AG09309 (cell line): ENCODE data around the gene IFITM1.
"Not testable (repeated sequence)": the region's sequence is repeated elsewhere in the genome, so short reads cannot be mapped to it uniquely, and the experiment has no call there.

Experiments
- DNase-seq: peaks from one replicate; pipeline ENCODE4 v3.0.0-alpha.2; 2010; ENCODE audit warnings: low read depth
- H3K4me3 ChIP-seq: 2 replicates; pipeline ENCODE4 v1.5.1; 2011; ENCODE audit warnings: mild to moderate bottlenecking, low read depth, low read length, moderate library complexity; ENCODE audit not compliant: control insufficient read depth
- CTCF ChIP-seq: IDR thresholded peaks from 2 replicates; pipeline ENCODE4 v1.5.1; 2011; ENCODE audit warnings: mild to moderate bottlenecking, low read depth, low read length, inconsistent platforms; ENCODE audit not compliant: insufficient read depth, control insufficient read depth; ENCODE audit errors: missing control alignments

Gene IFITM1

GRCh38 chr11:282630-283360 lies 31.0 kb upstream of the IFITM1 start:
- TF ChIP-seq CTCF: no peak
- no peak for DNase-seq
- no peak overlapping the region for H3K4me3 ChIP-seq

GRCh38 chr11:283405-284104 lies 30.3 kb upstream of the IFITM1 start:
- no peak for TF ChIP-seq CTCF
- no peak overlapping the region for H3K4me3 ChIP-seq
- no peak for DNase-seq

GRCh38 chr11:284105-285020 lies 29.5 kb upstream of the IFITM1 start:
- no peak overlapping the region for H3K4me3 ChIP-seq
- no peak for DNase-seq
- TF ChIP-seq CTCF: no peak

DNA sequence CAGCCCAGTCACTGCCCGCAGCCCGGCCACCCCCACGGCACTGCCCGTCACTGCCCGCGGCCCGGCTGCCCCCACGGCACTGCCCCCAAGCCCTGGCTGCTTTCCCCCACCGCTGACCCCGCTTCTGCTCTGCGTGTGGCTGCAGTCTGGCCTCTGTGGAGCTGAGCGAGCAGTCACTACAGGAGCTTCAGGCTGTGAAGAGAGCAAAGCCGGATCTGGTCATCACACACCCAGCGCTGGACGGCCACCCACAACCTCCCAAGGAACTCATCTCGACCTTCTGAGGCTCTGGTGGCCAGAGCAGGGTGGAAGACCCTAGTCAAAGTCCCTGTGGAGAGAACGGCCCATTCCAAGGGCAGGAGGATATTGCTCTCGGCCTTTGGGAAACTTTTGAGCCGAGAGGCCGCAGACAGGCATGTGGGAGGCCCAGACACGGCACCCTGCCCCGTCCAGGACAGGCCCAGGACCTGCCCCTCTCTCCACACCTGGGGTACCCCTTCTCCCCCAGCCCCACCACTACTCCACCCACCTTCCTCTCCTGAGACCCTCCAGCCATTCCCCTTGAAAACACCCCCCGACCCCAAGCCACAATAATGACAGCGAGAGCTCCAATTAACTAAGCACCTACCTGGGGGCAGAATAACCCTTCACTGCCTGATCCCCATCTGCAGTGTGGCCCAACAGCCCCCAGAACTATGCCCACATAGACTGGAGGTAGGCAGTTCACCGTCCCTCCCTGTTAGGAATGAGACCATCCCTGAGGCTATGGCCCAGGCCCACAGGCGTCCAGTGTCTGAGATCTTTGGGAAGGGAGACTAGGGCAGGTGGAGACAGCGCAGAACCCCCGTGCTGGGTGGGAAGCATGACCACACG lies 28.6 kb upstream of the IFITM1 start:
- DNase-seq: no peak
- H3K4me3 ChIP-seq: no peak overlapping the region
- no peak for TF ChIP-seq CTCF

DNA sequence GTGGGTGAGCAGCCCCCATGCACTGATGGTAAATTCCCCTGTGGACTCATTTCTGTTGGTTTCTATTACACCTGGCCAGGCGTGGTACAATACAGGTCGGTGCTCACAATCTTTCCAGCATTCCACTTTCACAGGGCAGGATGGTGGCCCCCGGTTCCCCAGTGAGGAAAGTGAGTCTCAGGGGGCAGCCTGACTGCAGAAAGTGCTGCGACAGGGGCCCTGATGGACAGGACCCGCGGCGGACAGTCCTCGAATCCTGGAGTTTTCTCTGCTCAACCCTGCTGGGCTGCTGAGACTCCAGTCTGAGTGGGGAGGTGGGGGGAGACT lies 28.0 kb upstream of the IFITM1 start:
- H3K4me3 ChIP-seq: no peak overlapping the region
- no peak for TF ChIP-seq CTCF
- DNase-seq: no peak

DNA sequence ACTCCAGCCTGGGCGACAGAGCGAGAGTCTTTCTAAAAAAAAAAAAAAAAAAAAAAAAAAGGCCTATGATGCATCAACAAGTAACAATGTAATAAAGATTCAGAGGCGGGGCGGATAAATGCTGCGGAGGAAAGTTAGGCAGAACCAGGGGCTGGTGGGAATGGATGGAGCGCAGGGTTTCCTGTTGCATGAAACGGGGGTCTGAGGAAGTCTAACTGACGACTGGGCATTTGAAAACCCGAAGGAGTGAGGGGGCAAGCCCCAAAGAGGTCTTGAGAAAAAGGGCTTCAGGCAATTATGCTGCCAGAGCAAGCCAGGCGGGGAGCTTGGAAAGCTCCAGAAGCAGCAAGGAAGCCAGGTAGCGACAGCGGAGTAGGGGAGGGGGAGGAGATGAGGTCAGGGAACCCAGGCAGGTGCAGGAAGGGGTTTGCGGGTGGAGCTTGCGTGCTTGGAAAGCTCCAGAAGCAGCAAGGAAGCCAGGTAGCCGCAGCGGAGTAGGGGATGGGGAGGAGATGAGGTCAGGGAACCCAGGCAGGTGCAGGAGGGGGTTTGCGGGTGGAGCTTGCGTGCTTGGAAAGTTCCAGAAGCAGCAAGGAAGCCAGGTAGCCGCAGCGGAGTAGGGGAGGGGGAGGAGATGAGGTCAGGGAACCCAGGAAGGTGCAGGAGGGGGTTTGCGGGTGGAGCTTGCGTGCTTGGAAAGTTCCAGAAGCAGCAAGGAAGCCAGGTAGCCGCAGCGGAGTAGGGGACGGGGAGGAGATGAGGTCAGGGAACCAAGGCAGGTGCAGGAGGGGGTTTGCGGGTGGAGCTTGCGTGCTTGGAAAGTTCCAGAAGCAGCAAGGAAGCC lies 26.6 kb upstream of the IFITM1 start:
- H3K4me3 ChIP-seq, DNase-seq: not testable (repeated sequence)
